HG03097 (cell line): ENCODE data around the gene FAM149B1.
"Not testable (repeated sequence)": the region's sequence is repeated elsewhere in the genome, so short reads cannot be mapped to it uniquely, and the experiment has no call there.

Experiments
- ATAC-seq: cut with Tn5 transposase; IDR thresholded peaks from one replicate; pipeline ENCODE4 v1.9.1; 2021; ENCODE audit not compliant: unreplicated experiment, low FRiP score

The FAM149B1 gene

GRCh38 chr10:73228247-73228646 is 60.3 kb downstream of the FAM149B1 start:
- ATAC-seq = no peak

- ATAC-seq = no peak
These were observed 61.6 kb downstream of the FAM149B1 start for GRCh38 chr10:73229567-73229966.

- ATAC-seq = no peak
These were observed 65.0 kb downstream of the FAM149B1 start for GRCh38 chr10:73232887-73233286.

- no peak for ATAC-seq
These were observed 66.0 kb downstream of the FAM149B1 start for GRCh38 chr10:73233883-73234282.

GRCh38 chr10:73234695-73235094 is 66.8 kb downstream of the FAM149B1 start:
- ATAC-seq = no peak

- no peak for ATAC-seq
These were observed 71.2 kb downstream of the FAM149B1 start for GRCh38 chr10:73238990-73239566.

- no peak for ATAC-seq
These were observed 72.0 kb downstream of the FAM149B1 start for GRCh38 chr10:73239908-73240307.

- no peak for ATAC-seq
These were observed 77.1 kb downstream of the FAM149B1 start for GRCh38 chr10:73244866-73245477.

- no peak for ATAC-seq
These were observed 78.4 kb downstream of the FAM149B1 start for GRCh38 chr10:73246322-73246645.

GRCh38 chr10:73246646-73247508 is 79.0 kb downstream of the FAM149B1 start, which contains the start of gene DNAJC9:
DNAJC9 (minus strand) TSS chr10:73247255; CDS start chr10:73247189, 66 bp downstream.
- peak; percentile 82 for ATAC-seq

GRCh38 chr10:73247509-73248258 is 79.8 kb downstream of the FAM149B1 start:
- no peak for ATAC-seq

- ATAC-seq = no peak
These were observed 80.4 kb downstream of the FAM149B1 start for GRCh38 chr10:73248259-73248724.

GRCh38 chr10:73251683-73252444 is 83.9 kb downstream of the FAM149B1 start:
- peak; percentile 3 for ATAC-seq

GRCh38 chr10:73252445-73253224 is 84.7 kb downstream of the FAM149B1 start, which contains the start of gene MRPS16:
MRPS16 (minus strand) TSS chr10:73252644; CDS start chr10:73252482, 162 bp downstream.
- ATAC-seq = peak; percentile 78

GRCh38 chr10:73253225-73253555 is 85.3 kb downstream of the FAM149B1 start:
- no peak for ATAC-seq

- not testable (repeated sequence) for ATAC-seq
These were observed 90.7 kb downstream of the FAM149B1 start for GRCh38 chr10:73258612-73259011.

GRCh38 chr10:73261362-73261995 is 93.6 kb downstream of the FAM149B1 start:
- no peak for ATAC-seq

GRCh38 chr10:73262105-73262730 is 94.3 kb downstream of the FAM149B1 start:
- no peak for ATAC-seq
